Measurements from ENCODE around the gene AGPAT1.
"Not testable (repeated sequence)": the region's sequence is repeated elsewhere in the genome, so short reads cannot be mapped to it uniquely, and the experiment has no call there.

The AGPAT1 gene

GRCh38 chr6:32175711-32176475 is at the start of gene AGPAT1:
AGPAT1 (minus strand) TSS chr6:32176084; CDS start chr6:32171496, 4,588 bp downstream.
- DNase-seq = peak; percentile 82

- DNase-seq = no peak
Measured at GRCh38 chr6:32224696-32225095, 48.8 kb upstream of the AGPAT1 start.

- DNase-seq = no peak
Measured at GRCh38 chr6:32223258-32224235, 47.7 kb upstream of the AGPAT1 start, which contains the start of gene NOTCH4. NOTCH4 (minus strand) TSS chr6:32224067; CDS start chr6:32223928, 139 bp downstream.

- no peak for DNase-seq
Measured at GRCh38 chr6:32222333-32223230, 46.7 kb upstream of the AGPAT1 start.

GRCh38 chr6:32220021-32220420 is 44.1 kb upstream of the AGPAT1 start:
- no peak for DNase-seq

- DNase-seq = no peak
Measured at GRCh38 chr6:32218167-32218566, 42.3 kb upstream of the AGPAT1 start.

- DNase-seq = no peak
Measured at GRCh38 chr6:32216998-32217397, 41.1 kb upstream of the AGPAT1 start.

GRCh38 chr6:32216285-32216684 is 40.4 kb upstream of the AGPAT1 start:
- no peak for DNase-seq

- no peak for DNase-seq
Measured at GRCh38 chr6:32215617-32216016, 39.7 kb upstream of the AGPAT1 start.

- no peak for DNase-seq
Measured at GRCh38 chr6:32214126-32214525, 38.2 kb upstream of the AGPAT1 start.

GRCh38 chr6:32213649-32214048 is 37.8 kb upstream of the AGPAT1 start:
- no peak for DNase-seq

GRCh38 chr6:32212076-32212760 is 36.3 kb upstream of the AGPAT1 start:
- no peak for DNase-seq

- not testable (repeated sequence) for DNase-seq
Measured at GRCh38 chr6:32211432-32211831, 35.5 kb upstream of the AGPAT1 start.

- DNase-seq = no peak
Measured at GRCh38 chr6:32210191-32210601, 34.3 kb upstream of the AGPAT1 start.

- no peak for DNase-seq
Measured at GRCh38 chr6:32208996-32209395, 33.1 kb upstream of the AGPAT1 start.

GRCh38 chr6:32204268-32204715 is 28.4 kb upstream of the AGPAT1 start:
- no peak for DNase-seq

GRCh38 chr6:32203426-32204267 is 27.8 kb upstream of the AGPAT1 start:
- no peak for DNase-seq

GRCh38 chr6:32202186-32202585 is 26.3 kb upstream of the AGPAT1 start:
- no peak for DNase-seq

GRCh38 chr6:32200711-32201475 is 25.0 kb upstream of the AGPAT1 start:
- no peak for DNase-seq

- DNase-seq = no peak
Measured at GRCh38 chr6:32198866-32199265, 23.0 kb upstream of the AGPAT1 start.

All from NCI-H2029 treated with DMSO at 0.1 percent for 48 hours (cell line).